Left ventricle myocardium inferior (tissue), 1 donor: ENCODE data around the gene COL18A1. TPM values are rescaled to one million over a fixed set of nuclear protein-coding genes. Genes with fewer than 3 reads are reported as not detected.

Experiments
- DNase-seq: peaks from one replicate; pipeline ENCODE4 v3.0.0-alpha.2; 2020
- H3K27ac ChIP-seq: fragments of 200-600 bp; replicated peaks from 2 replicates; pipeline ENCODE4 v1.8.0; 2021
- H3K27me3 ChIP-seq: fragments of 200-600 bp; 2 replicates; pipeline ENCODE4 v1.8.0; 2021; ENCODE audit warnings: low read depth
- H3K36me3 ChIP-seq: fragments of 200-600 bp; 2 replicates; pipeline ENCODE4 v1.8.0; 2021
- H3K4me1 ChIP-seq: fragments of 200-600 bp; 2 replicates; pipeline ENCODE4 v1.8.0; 2021
- H3K4me3 ChIP-seq: fragments of 200-600 bp; 2 replicates; pipeline ENCODE4 v1.8.0; 2021; ENCODE audit warnings: mild to moderate bottlenecking, moderate library complexity
- H3K9me3 ChIP-seq: fragments of 200-600 bp; replicated peaks from 2 replicates; pipeline ENCODE4 v1.8.0; 2021
- CTCF ChIP-seq: fragments of 200-600 bp; IDR thresholded peaks from 2 replicates; pipeline ENCODE4 v1.8.0; 2021; ENCODE audit warnings: antibody characterized with exemption, mild to moderate bottlenecking, borderline replicate concordance
- intact Hi-C: fragments of 100-400 bp; cut with micrococcal nuclease; formaldehyde crosslinking; loops from one replicate; pipeline ENCODE4 v1.11.0; 2022
- total RNA-seq: library from RNA; stranded (reverse); fragmentation: NEBNext Ultra II Directional; extraction: Animal tissue kit (Norgen Biotek cat#: 25700); gene quantifications from one replicate; pipeline ENCODE4 v1.2.1, GENCODE V29; 2021
- donor health status: DM: no; HTN: yes; CAD: no; lungs with severe emphysema.

The COL18A1 gene
- total RNA-seq, 1 donor from 2014 or later = 66.5 TPM

GRCh38 chr21:45455674-45456583 lies 51.0 kb downstream of the COL18A1 start:
- no peak for TF ChIP-seq CTCF
- Histone ChIP-seq H3K36me3 (peaks cover 14% of the 10 kb centered on the region), H3K27me3 (no peaks in the 10 kb centered on the region), H3K9me3 (peaks cover 2% of the 10 kb centered on the region), H3K4me1 (peaks cover 41% of the 10 kb centered on the region), H3K4me3 (peak overlapping the region; percentile 62), H3K27ac (peak overlapping the region; percentile 50)
- intact Hi-C loops = no loop called here
- peak; percentile 36 for DNase-seq

GRCh38 chr21:45456584-45457160 lies 51.7 kb downstream of the COL18A1 start:
- TF ChIP-seq CTCF = no peak
- H3K27me3 ChIP-seq = no peaks in the 10 kb centered on the region
- peaks cover 21% of the 10 kb centered on the region for H3K36me3 ChIP-seq
- peak; percentile 10 for DNase-seq
- peak overlapping the region; percentile 50 for H3K27ac ChIP-seq
- H3K4me3 ChIP-seq = peak overlapping the region; percentile 62
- H3K9me3 ChIP-seq = peaks cover 9% of the 10 kb centered on the region
- intact Hi-C loops = no loop called here
- peaks cover 41% of the 10 kb centered on the region for H3K4me1 ChIP-seq

- Histone ChIP-seq H3K36me3 (peaks cover 28% of the 10 kb centered on the region), H3K27me3 (no peaks in the 10 kb centered on the region), H3K27ac (no peak overlapping the region), H3K4me1 (peaks cover 41% of the 10 kb centered on the region), H3K9me3 (peaks cover 16% of the 10 kb centered on the region), H3K4me3 (peak overlapping the region; percentile 62)
- TF ChIP-seq CTCF = no peak
- intact Hi-C loops = no loop called here
- no peak for DNase-seq
These were observed 52.3 kb downstream of the COL18A1 start for GRCh38 chr21:45457161-45457831.

- H3K36me3 ChIP-seq = peaks cover 28% of the 10 kb centered on the region
- intact Hi-C loops = no loop called here
- H3K9me3 ChIP-seq = peaks cover 19% of the 10 kb centered on the region
- peak; percentile 6 for DNase-seq
- H3K27ac ChIP-seq = no peak overlapping the region
- peak overlapping the region; percentile 62 for H3K4me3 ChIP-seq
- H3K4me1 ChIP-seq = peaks cover 41% of the 10 kb centered on the region
- TF ChIP-seq CTCF = no peak
- no peaks in the 10 kb centered on the region for H3K27me3 ChIP-seq
These were observed 52.8 kb downstream of the COL18A1 start for GRCh38 chr21:45457832-45458172.

GRCh38 chr21:45458281-45459170 lies 53.6 kb downstream of the COL18A1 start:
- intact Hi-C loops = no loop called here
- H3K4me1 ChIP-seq = peaks cover 37% of the 10 kb centered on the region
- H3K27ac ChIP-seq = no peak overlapping the region
- no peaks in the 10 kb centered on the region for H3K27me3 ChIP-seq
- H3K4me3 ChIP-seq = peak overlapping the region; percentile 62
- peaks cover 28% of the 10 kb centered on the region for H3K36me3 ChIP-seq
- TF ChIP-seq CTCF = no peak
- H3K9me3 ChIP-seq = peaks cover 19% of the 10 kb centered on the region
- peak; percentile 14 for DNase-seq
